HEK293 (cell line): ENCODE results near the gene PARG.
"Not testable (repeated sequence)": the region's sequence is repeated elsewhere in the genome, so short reads cannot be mapped to it uniquely, and the experiment has no call there.

Source experiments
- RBAK ChIP-seq: fragments of 450-650 bp; formaldehyde crosslinking; IDR thresholded peaks from 2 replicates; pipeline ENCODE4 v1.5.1; 2016; ENCODE audit warnings: missing biosample characterization, missing genetic modification characterization
- SCRT1 ChIP-seq: fragments of 450-650 bp; formaldehyde crosslinking; IDR thresholded peaks from 2 replicates; pipeline ENCODE4 v1.5.1; 2016; ENCODE audit warnings: missing biosample characterization, missing genetic modification characterization, borderline replicate concordance
- ZNF121 ChIP-seq: fragments of 450-650 bp; formaldehyde crosslinking; IDR thresholded peaks from 2 replicates; pipeline ENCODE4 v1.5.1; 2016; ENCODE audit warnings: missing biosample characterization, missing genetic modification characterization
- ZNF555 ChIP-seq: fragments of 450-650 bp; formaldehyde crosslinking; conservative IDR thresholded peaks from 2 replicates; pipeline ENCODE4 v1.5.1; 2017; ENCODE audit warnings: missing biosample characterization, mild to moderate bottlenecking, missing genetic modification characterization, inconsistent platforms
- ZNF747 ChIP-seq: fragments of 450-650 bp; formaldehyde crosslinking; IDR thresholded peaks from 2 replicates; pipeline ENCODE4 v1.5.1; 2016; ENCODE audit warnings: missing biosample characterization, missing genetic modification characterization
- TF ChIP-seq, protein P1 (sequence below): fragments of 450-650 bp; formaldehyde crosslinking; conservative IDR thresholded peaks from 2 replicates; pipeline ENCODE4 v1.5.1; 2016; ENCODE audit warnings: low read depth, missing biosample characterization, missing genetic modification characterization

DNA sequence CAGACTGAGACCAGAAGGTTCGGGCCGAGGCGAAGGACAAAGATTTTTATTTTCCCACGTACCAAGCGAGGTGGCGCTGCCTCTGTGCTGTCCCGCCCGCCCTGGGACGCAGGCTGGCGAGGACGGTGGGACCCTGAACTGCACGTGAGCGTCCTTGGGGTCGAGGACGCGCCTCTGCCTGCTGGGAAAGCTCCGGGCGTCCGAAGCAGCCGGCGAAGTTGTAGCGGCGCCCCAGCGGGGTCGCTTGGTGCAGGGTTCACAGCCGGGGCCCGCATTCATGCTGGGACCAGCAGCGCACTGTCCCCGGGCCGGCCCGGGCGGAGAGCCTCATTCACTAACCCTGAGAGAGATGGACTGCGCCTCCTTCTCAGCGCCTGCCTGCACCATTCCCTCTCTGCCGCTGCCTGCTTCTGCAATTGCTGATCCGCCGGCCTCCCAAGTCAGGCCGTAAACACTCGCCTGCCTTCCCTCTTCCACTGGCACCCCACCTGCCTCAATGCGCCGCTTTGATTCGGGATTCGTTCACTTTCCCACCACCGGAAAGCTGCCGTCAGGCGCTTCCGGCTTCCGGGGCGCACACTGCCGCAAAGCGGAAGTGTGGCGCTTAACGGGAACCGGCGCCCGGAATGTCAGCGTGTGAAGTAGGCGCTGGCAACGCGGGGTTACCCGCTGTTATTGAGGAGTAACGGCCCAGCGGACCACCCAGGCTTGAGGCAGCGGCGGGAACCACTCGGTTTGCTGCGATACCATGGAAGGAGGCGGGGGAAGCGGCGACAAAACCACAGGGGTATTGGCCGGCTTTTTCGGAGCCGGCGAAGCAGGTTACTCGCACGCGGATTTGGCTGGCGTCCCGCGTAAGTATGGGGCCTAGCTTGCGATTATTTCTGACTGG lies at the start of gene PARG, which contains the start of gene TIMM23B:
- TF ChIP-seq RBAK (tag by site-specific recombination); SCRT1 (tag by site-specific recombination); ZNF121 (tag by site-specific recombination); ZNF747 (tag by site-specific recombination); ZNF555: not testable (repeated sequence)
- TF ChIP-seq, protein P1, sequence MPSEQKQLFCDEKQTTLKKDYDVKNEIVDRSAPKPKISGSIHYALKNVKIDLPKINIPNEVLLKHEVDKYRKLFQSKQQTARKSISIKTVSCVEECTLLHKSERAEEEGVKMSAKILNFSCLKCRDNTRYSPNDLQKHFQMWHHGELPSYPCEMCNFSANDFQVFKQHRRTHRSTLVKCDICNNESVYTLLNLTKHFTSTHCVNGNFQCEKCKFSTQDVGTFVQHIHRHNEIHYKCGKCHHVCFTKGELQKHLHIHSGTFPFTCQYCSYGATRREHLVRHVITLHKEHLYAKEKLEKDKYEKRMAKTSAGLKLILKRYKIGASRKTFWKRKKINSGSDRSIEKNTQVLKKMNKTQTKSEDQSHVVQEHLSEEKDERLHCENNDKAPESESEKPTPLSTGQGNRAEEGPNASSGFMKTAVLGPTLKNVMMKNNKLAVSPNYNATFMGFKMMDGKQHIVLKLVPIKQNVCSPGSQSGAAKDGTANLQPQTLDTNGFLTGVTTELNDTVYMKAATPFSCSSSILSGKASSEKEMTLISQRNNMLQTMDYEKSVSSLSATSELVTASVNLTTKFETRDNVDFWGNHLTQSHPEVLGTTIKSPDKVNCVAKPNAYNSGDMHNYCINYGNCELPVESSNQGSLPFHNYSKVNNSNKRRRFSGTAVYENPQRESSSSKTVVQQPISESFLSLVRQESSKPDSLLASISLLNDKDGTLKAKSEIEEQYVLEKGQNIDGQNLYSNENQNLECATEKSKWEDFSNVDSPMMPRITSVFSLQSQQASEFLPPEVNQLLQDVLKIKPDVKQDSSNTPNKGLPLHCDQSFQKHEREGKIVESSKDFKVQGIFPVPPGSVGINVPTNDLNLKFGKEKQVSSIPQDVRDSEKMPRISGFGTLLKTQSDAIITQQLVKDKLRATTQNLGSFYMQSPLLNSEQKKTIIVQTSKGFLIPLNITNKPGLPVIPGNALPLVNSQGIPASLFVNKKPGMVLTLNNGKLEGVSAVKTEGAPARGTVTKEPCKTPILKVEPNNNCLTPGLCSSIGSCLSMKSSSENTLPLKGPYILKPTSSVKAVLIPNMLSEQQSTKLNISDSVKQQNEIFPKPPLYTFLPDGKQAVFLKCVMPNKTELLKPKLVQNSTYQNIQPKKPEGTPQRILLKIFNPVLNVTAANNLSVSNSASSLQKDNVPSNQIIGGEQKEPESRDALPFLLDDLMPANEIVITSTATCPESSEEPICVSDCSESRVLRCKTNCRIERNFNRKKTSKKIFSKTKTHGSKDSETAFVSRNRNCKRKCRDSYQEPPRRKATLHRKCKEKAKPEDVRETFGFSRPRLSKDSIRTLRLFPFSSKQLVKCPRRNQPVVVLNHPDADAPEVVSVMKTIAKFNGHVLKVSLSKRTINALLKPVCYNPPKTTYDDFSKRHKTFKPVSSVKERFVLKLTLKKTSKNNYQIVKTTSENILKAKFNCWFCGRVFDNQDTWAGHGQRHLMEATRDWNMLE = peak; percentile 81
